Measurements from ENCODE around the gene LRRC41. TPM values are rescaled to one million over a fixed set of nuclear protein-coding genes. Genes with fewer than 3 reads are reported as not detected.
"Not testable (repeated sequence)": the region's sequence is repeated elsewhere in the genome, so short reads cannot be mapped to it uniquely, and the experiment has no call there.

The LRRC41 gene
- total RNA-seq, 2 donors from 2014 or later: 48.3 to 57.8 TPM

DNA sequence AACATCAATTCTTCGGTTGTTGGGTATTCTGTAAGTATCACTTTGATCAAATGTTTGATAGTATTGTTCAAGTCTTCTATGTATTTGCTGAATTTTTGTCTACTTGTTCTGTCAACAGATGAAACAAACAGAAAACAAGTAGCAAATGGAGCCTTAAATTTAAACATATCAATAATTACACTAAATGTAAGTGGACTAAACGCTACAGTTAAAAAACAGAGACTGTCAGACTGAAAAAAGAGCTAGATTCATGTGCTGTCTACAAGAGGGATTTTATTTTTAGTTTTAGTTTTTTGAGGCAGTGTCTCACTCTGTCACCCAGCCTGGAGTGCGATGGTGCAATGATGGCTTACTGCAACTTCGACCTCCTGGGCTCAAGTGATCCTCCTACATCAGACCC, 66.5 kb downstream of the LRRC41 start:
- Histone ChIP-seq H3K4me3 (no peak overlapping the region), H3K36me3 (no peaks in the 10 kb centered on the region), H3K9me3 (peaks cover 3 to 5% of the 10 kb centered on the region in 2 donors), H3K4me1 (no peaks in the 10 kb centered on the region), H3K27me3 (no peaks in the 10 kb centered on the region), H3K27ac (no peak overlapping the region)
- DNase-seq (ENCODE audit: low spot score): no peak
- TF ChIP-seq, protein P1, sequence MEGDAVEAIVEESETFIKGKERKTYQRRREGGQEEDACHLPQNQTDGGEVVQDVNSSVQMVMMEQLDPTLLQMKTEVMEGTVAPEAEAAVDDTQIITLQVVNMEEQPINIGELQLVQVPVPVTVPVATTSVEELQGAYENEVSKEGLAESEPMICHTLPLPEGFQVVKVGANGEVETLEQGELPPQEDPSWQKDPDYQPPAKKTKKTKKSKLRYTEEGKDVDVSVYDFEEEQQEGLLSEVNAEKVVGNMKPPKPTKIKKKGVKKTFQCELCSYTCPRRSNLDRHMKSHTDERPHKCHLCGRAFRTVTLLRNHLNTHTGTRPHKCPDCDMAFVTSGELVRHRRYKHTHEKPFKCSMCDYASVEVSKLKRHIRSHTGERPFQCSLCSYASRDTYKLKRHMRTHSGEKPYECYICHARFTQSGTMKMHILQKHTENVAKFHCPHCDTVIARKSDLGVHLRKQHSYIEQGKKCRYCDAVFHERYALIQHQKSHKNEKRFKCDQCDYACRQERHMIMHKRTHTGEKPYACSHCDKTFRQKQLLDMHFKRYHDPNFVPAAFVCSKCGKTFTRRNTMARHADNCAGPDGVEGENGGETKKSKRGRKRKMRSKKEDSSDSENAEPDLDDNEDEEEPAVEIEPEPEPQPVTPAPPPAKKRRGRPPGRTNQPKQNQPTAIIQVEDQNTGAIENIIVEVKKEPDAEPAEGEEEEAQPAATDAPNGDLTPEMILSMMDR (IDR thresholded peaks at IDR 0.05): no peak

DNA sequence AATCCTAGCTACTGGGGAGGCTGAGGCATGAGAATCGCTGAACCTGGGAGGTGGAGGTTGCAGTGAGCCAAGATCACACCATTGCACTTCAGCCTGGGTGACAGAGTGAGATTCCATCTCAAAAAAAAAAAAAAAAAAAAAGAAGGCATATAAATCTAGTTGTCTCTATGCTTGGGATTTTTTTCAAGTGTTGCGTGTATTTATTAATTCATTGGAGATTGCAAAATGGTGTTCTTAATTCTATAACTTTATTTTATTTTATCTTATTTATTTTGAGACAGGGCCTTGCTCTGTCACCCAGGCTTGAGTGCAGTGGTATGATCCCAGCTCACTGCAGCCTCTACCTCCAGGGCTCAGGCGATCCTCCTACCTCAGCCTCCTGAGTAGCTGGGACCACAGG, 72.2 kb downstream of the LRRC41 start:
- H3K36me3 ChIP-seq; H3K27me3 ChIP-seq; H3K9me3 ChIP-seq; H3K4me3 ChIP-seq; H3K4me1 ChIP-seq; DNase-seq (ENCODE audit: low spot score); H3K27ac ChIP-seq: not testable (repeated sequence)

Other genes starting within 250 kb of the LRRC41 start
- 10 to 100 TPM; 24.3 to 35.3 TPM for gene PIK3R3, start 171.0 kb downstream of the LRRC41 start, total RNA-seq
- 1 to 10 TPM; 2.0 to 2.3 TPM for gene TSPAN1, start 128.5 kb downstream of the LRRC41 start, total RNA-seq
- gene P3R3URF, start 127.1 kb downstream of the LRRC41 start, total RNA-seq: not detected
- 10 to 100 TPM; 57.0 to 87.8 TPM for gene POMGNT1, start 105.2 kb downstream of the LRRC41 start, total RNA-seq
- gene LURAP1, start 100.3 kb downstream of the LRRC41 start, total RNA-seq: 1 to 10 TPM; 4.1 to 9.1 TPM
- gene RAD54L, start 55.9 kb downstream of the LRRC41 start, total RNA-seq: not detected
- 1,000 to 10,000 TPM in 1 of 2 donors, 100 to 1,000 TPM in 1; 929 to 1,323 TPM for gene UQCRH, start 82 bp upstream of the LRRC41 start, total RNA-seq
- gene NSUN4, start 37.2 kb upstream of the LRRC41 start, total RNA-seq: 10 to 100 TPM in 1 of 2 donors, 1 to 10 TPM in 1; 9.1 to 13.9 TPM
- gene FAAH, start 90.7 kb upstream of the LRRC41 start, total RNA-seq: 10 to 100 TPM in 1 of 2 donors, 1 to 10 TPM in 1; 6.3 to 10.5 TPM
- gene DMBX1, start 186.2 kb upstream of the LRRC41 start, total RNA-seq: not detected
- not detected for gene KNCN, start 248.0 kb upstream of the LRRC41 start, total RNA-seq